ENCODE results near the gene EPHA8.
A peak's percentile ranks its signal among the peaks of the same experiment; 100 is the strongest.

GRCh38 chr1:22641906-22642636, 78.8 kb downstream of the EPHA8 start:
- TF ChIP-seq CTCF (IDR thresholded peaks at IDR 0.05) (peak in 6 of 7 experiments; percentile 12 to 89 (median 82)), POLR2AphosphoS5 (IDR thresholded peaks at IDR 0.05) (peak in 1 of 3 donors; percentile 55), POLR2A (IDR thresholded peaks at IDR 0.05) (no peak)
